Amniotic epithelial cell (primary cell): Measurements from ENCODE around the gene ELAPOR1.
A peak's percentile ranks its signal among the peaks of the same experiment; 100 is the strongest.

Experiments
- DNase-seq: peaks from one replicate; pipeline ENCODE4 v3.0.0-alpha.2; 2010; ENCODE audit warnings: low read depth

ELAPOR1 gene

GRCh38 chr1:109113590-109114341 lies at the start of gene ELAPOR1:
TSS of gene ELAPOR1 (plus strand) at chr1:109114115. CDS start at chr1:109114184, 69 bp downstream.
- peak; percentile 49 for DNase-seq

- DNase-seq: no peak
These were observed 48.8 kb upstream of the ELAPOR1 start for GRCh38 chr1:109065137-109065536.

GRCh38 chr1:109067883-109068282 lies 46.0 kb upstream of the ELAPOR1 start:
- DNase-seq: no peak

- DNase-seq: no peak
These were observed 44.6 kb upstream of the ELAPOR1 start for GRCh38 chr1:109069294-109069693.

GRCh38 chr1:109075531-109076490 lies 38.1 kb upstream of the ELAPOR1 start, which contains the start of gene TAF13:
TSS of gene TAF13 (minus strand) at chr1:109076003. CDS start at chr1:109075947, 56 bp downstream.
- peak; percentile 92 for DNase-seq

- DNase-seq: no peak
These were observed 35.6 kb upstream of the ELAPOR1 start for GRCh38 chr1:109078317-109078716.

- DNase-seq: no peak
These were observed 34.7 kb upstream of the ELAPOR1 start for GRCh38 chr1:109079240-109079622.

- no peak for DNase-seq
These were observed 33.4 kb upstream of the ELAPOR1 start for GRCh38 chr1:109080441-109081082.

- DNase-seq: no peak
These were observed 30.4 kb upstream of the ELAPOR1 start for GRCh38 chr1:109083501-109083900.

GRCh38 chr1:109083923-109084322 lies 30.0 kb upstream of the ELAPOR1 start:
- DNase-seq: peak; percentile 14

GRCh38 chr1:109084563-109085517 lies 29.1 kb upstream of the ELAPOR1 start:
- peak; percentile 40 for DNase-seq

- DNase-seq: peak; percentile 76
These were observed 24.5 kb upstream of the ELAPOR1 start for GRCh38 chr1:109089242-109090015.

- DNase-seq: peak; percentile 97
These were observed 23.5 kb upstream of the ELAPOR1 start, which contains the start of gene TMEM167B for GRCh38 chr1:109090196-109091077. TSS of gene TMEM167B (plus strand) at chr1:109090764. CDS start at chr1:109090873, 109 bp downstream.

GRCh38 chr1:109091078-109091838 lies 22.7 kb upstream of the ELAPOR1 start:
- DNase-seq: peak; percentile 50

- peak; percentile 62 for DNase-seq
These were observed 22.1 kb upstream of the ELAPOR1 start for GRCh38 chr1:109091839-109092193.

- DNase-seq: peak; percentile 66
These were observed 19.5 kb upstream of the ELAPOR1 start for GRCh38 chr1:109094377-109094803.

- no peak for DNase-seq
These were observed 19.0 kb upstream of the ELAPOR1 start for GRCh38 chr1:109094871-109095270.

GRCh38 chr1:109095631-109096030 lies 18.3 kb upstream of the ELAPOR1 start:
- no peak for DNase-seq
